ENCODE data around the gene MEST.
"Not testable (repeated sequence)": the region's sequence is repeated elsewhere in the genome, so short reads cannot be mapped to it uniquely, and the experiment has no call there.

The MEST gene

DNA sequence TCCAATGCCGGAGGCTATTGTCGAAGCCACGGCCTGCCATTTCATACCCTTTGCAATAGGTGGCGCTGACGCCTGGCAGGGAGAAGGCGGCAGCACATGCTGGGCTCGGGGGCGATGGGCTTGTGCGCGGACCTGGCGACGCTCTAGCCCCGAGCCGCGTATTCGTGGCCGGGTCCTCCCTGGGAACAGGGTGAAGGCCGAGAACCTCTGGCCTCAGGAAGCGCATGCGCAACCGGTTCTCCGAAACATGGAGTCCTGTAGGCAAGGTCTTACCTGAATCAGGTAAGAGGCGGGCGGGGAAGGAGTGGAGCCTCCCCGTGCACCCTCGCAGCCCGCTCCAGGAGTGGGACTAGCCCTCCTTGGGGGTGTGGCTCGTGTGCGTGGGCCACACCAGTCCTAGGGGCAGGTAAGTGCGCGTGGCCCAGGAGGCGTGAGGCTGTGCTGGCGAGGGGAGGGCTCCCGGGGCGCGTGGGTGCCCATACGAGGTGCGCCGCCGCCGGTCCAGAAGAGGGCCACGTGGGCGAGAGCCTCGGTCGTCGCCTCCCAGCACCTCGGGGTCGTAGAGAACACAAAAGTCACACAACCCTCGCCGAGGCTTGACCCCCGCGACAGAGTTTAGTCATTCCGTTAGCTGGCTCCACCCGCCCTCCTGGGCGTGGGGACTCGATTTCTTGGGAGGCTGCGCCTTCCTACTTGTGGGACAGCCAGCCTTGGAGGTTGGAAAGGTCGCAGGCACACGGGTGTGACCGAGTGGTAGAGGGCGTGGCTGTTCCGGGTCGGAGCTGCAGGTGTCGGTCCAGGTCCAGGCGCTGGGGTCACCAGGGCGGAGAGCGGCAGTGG lies 5.6 kb upstream of the MEST start:
- peak; percentile 39 for DNase-seq

DNA sequence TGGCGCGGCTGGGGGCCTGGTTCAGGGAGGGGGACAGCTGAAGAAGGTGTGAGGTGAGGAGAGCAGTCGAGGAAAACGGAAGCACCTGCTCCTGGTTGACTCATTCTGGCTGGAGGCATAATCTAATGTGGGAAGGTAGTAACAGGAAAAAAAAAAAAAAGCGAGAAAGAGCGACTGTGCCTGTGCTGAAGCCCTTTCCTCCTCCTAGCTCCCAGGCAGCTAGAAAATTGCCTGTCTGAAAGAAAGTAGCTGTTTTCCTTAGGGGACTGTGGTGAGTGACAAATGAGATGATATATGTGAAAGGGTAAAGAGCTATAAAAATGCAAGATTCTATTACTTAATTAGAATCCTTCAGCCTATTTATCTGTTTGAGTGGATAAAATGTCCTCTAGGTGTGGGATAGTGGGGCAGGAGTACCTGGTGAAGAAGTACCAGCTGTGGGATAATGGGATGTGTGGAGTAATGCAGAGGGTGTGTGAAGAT lies 4.9 kb upstream of the MEST start:
- DNase-seq = no peak

GRCh38 chr7:130488392-130489139 lies 3.3 kb upstream of the MEST start:
- DNase-seq = no peak

DNA sequence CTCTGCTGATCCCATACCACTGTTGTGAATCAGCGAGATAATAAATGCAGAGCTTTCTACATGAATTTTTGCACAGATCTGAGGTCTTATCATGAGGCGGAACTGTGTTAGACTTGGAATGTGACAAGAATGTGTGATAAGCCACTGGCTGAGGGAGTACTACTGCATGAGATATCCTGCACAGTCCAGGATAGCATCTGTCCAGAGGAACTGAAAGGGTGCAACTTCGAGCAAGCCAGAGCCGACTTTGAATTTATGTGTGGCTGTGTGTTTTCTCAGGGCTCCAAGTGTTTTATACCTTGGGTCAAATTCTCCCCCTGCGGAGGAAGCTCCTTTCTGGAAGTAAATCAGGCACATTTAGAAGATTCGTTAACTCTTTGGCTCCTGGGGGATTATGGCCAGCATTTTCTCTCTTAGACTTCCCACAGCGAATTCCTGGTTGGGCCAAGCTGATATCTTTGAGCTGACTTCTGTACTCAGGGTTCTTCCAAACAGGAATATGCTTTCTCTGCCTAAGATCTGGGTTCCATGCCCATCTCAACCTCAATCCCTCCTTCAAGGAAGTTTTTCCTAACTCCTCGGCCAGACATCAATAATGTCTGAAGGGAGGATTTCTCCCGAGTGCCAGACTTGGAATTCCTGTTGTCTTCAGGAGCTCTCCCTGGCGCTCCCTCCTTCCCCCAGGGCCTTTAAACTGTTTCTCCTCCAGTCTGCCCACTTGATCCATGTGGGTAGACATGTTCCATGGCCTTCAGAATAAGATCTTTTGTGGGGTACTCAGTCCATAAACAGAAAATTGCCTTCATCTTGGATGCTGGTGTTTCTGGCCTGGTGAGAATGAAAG lies 2.5 kb upstream of the MEST start:
- DNase-seq = no peak

GRCh38 chr7:130490311-130490791 lies 1.5 kb upstream of the MEST start:
- DNase-seq = no peak

DNA sequence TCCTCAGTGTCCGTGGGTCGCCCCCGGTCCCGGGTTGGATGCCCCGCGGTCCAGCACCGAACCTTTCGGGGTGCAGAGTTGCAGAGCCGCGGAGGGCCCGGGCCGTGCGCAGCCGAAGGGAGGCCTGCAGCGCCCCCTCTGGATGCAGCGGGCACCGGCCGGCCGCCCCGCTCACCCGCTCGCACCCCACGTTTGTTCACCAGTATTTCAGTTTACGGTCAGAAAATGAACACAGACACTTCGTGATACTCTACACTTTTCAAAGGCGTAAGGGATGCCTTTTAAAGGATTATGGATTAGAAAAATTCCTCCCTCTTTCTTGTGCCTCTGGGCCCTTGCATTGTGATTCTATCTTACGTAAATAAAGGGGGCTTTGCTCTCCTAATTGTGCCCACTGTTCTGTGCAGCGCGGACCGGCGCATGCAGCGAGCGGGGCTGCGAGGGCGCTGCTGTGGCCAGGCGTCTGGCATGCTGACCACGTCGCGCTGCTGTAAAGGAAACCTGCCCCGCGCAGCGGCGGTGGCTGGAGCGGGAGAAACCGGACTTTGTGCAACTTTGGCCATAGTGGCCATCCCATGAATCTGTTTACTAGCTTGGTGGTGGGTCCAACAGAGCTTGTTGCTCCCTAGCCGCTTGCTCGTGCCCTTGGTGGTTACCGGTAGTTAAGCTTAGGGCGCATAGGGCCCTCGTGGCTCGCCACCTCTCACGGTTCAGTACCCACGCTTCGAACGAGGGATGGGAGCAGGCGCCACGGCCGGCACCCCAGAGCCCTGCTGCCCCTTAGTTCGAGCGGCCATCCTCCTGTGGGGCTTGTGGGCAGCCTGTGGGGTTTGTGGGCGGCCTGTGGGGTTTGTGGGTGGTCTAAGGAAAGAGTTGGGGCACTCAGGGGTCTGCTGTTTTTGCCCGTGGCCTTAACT lies 739 bp upstream of the MEST start:
- no peak for DNase-seq

DNA sequence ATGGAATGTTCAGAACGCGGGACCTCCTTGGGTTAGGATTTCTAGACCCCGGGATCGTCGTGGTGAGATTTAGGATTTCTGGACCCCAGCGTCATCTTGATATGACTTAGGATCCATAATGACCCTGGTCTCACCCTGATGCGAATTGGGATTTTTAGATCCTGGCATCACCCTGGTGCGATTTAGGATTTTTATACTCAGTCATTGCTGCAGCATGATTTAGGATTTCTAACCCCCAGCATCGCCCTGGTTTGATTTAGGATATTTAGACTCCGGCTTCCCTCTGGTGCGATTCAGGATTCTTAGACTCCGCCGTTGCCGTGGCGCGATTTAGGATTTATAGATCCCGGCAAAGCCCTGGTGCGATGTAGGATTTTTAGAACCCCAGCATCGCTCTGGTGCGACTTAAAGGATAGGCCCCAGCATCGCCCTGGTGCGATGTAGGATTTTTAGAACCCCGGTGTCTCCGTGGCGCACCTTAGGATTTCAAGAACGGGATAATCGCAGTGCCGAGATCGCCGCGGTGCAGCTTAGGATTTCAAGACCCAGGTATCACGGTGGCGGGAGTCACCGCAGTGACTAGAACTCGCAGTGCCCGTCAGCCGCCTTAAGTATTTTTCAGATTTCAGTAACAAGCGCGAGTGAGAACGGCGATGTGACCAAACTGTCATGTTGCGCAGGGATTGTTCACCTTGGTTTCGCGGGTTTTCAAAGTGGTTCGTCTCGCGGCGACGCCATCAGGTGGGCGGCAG lies 814 bp downstream of the MEST start:
- DNase-seq = no peak

- no peak for DNase-seq
Measured at GRCh38 chr7:130493275-130493873, 1.5 kb downstream of the MEST start.

DNA sequence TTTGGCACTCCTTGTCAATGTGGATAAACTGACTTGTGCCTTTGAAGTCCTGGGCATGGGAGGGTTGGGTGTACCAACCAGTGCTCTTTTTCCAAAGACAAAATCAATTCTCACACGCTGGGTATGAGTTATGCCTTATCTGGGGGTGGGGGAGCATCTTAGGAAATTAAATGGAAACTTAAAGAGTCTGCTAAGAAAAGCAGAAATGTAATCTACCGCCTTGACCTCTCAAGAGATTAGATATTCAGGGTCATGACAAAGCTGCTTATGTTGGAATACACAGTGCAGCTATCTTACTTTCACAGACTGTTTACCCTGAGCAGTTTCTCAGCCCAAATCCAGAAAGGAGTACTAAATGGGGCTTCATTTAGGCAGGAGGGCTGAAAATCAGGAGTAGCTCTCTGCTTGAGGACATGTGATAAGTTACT lies 2.6 kb downstream of the MEST start:
- DNase-seq = no peak

DNA sequence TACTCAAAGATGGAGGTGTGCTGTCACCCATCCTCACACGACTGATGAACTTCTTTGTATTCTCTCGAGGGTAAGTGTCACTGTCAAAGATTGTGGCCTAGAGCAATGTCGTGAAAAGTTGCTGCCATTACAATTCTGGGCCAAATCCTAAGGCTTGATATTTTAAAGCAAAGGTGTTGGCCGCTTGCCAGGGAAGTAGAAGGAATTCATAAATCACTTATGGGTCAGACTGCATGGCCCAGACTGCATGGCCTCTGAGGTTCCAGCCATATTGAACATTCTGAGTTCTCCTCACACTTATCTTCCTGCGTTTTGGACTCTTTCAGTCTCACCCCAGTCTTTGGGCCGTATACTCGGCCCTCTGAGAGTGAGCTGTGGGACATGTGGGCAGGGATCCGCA lies 8.6 kb downstream of the MEST start:
- DNase-seq = no peak

GRCh38 chr7:130500910-130501309 lies 9.0 kb downstream of the MEST start:
- DNase-seq = no peak

DNA sequence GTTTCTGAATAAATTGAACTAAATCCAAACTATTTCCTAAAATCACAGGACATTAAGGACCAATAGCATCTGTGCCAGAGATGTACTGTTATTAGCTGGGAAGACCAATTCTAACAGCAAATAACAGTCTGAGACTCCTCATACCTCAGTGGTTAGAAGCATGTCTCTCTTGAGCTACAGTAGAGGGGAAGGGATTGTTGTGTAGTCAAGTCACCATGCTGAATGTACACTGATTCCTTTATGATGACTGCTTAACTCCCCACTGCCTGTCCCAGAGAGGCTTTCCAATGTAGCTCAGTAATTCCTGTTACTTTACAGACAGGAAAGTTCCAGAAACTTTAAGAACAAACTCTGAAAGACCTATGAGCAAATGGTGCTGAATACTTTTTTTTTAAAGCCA lies 13.9 kb downstream of the MEST start:
- no peak for DNase-seq

GRCh38 chr7:130506358-130506757 lies 14.5 kb downstream of the MEST start:
- DNase-seq = no peak

- not testable (repeated sequence) for DNase-seq
Measured at GRCh38 chr7:130512038-130512437, 20.2 kb downstream of the MEST start.

GRCh38 chr7:130513447-130513846 lies 21.6 kb downstream of the MEST start:
- no peak for DNase-seq

GRCh38 chr7:130515315-130516040 lies 23.6 kb downstream of the MEST start:
- DNase-seq = no peak

GRCh38 chr7:130521258-130521951 lies 29.5 kb downstream of the MEST start:
- no peak for DNase-seq

- DNase-seq = not testable (repeated sequence)
Measured at GRCh38 chr7:130523519-130524125, 31.7 kb downstream of the MEST start.

DNA sequence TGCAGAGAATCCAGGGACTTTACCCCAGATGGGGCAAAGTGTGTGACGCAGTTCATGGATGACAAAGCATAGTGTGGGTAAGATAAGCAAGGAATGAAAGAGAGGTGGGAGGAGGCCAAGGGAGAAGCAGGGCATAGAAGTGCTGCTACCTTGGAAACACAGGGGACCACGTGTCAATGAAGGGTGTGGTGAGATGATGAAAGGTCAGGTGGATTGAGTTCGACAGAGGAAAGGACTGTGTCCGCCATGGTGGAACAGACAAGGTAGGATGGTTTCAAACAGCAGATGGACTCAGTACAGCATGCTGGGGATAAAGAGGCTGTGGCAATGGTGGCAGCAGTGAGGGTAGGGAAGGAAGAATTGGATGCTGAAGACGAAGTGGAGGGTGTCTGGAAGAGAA lies 32.7 kb downstream of the MEST start:
- DNase-seq = no peak

Data from activated gamma-delta T cell treated with Interleukin-2 at 50 U/mL for 16 hours (primary cell).